ENCODE data around the gene EPX.

- TF ChIP-seq CTCF (IDR thresholded peaks at IDR 0.05) (no peak), POLR2A (IDR thresholded peaks at IDR 0.05) (no peak), POLR2AphosphoS5 (IDR thresholded peaks at IDR 0.05) (no peak)
Observed at GRCh38 chr17:58228679-58229078, 36.2 kb downstream of the EPX start.

All from transverse colon (tissue), 4 donors.